Fibroblast of the aortic adventitia (primary cell): ENCODE data around the gene WDPCP. TPM values are rescaled to one million over a fixed set of nuclear protein-coding genes. Genes with fewer than 3 reads are reported as not detected.
"Not testable (repeated sequence)": the region's sequence is repeated elsewhere in the genome, so short reads cannot be mapped to it uniquely, and the experiment has no call there.

Experiments
- DNase-seq: peaks from one replicate; pipeline ENCODE4 v3.0.0-alpha.2; 2010; ENCODE audit warnings: low read depth
- H3K4me3 ChIP-seq: 2 replicates; pipeline ENCODE4 v1.5.1; 2011; ENCODE audit warnings: low read depth, mild to moderate bottlenecking, control low read depth, low read length, moderate library complexity
- CTCF ChIP-seq: IDR thresholded peaks from 2 replicates; pipeline ENCODE4 v1.5.1; 2011; ENCODE audit warnings: mild to moderate bottlenecking, low read length, control low read depth, inconsistent platforms; ENCODE audit not compliant: insufficient read depth
- total RNA-seq: library from RNA; depleted of rRNA; stranded (reverse); fragments of >200 nt; gene quantifications from 2 replicates; pipeline ENCODE4 v1.2.3, GENCODE V29; 2012; ENCODE audit warnings: low replicate concordance

The WDPCP gene
- total RNA-seq, 1 donor, result 12.4 TPM

DNA sequence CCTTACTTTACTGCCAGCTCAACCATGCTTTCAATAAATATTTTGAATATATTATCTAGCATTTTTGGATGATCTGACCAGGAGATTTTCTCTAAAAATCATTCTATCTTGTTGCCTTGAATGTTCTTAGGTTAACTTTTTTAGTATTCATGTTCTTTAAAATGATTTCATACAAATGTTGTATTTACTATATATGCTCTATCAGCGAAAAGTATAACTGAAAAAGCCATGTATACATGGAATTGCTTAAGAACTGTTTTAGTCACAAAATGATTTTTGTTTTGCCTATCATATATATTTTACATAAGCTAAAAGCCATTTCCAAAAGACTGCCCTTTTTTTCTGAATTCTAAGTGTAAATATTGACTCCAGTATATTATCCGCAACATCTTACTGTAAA is 213.9 kb downstream of the WDPCP start:
- TF ChIP-seq CTCF, result no peak
- no peak overlapping the region for H3K4me3 ChIP-seq
- DNase-seq, result no peak

DNA sequence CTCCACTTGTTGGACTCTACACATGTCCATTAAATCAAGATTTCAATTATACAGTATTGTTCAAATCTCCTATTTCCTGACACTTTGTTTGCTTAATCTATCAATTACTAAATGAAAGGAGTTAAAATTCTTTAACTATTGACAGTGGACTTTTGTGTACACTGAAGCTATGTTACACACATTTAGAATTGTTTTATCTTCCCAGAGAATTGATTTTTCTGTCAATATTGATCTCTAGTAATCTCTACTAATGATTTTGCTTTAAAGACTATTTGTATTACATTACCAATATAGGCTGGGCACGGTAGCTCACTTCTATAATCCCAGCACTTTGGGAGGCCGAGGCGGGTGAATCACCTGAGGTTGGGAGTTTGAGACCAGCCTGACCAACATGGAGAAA is 215.7 kb downstream of the WDPCP start:
- TF ChIP-seq CTCF, result no peak
- no peak for DNase-seq

DNA sequence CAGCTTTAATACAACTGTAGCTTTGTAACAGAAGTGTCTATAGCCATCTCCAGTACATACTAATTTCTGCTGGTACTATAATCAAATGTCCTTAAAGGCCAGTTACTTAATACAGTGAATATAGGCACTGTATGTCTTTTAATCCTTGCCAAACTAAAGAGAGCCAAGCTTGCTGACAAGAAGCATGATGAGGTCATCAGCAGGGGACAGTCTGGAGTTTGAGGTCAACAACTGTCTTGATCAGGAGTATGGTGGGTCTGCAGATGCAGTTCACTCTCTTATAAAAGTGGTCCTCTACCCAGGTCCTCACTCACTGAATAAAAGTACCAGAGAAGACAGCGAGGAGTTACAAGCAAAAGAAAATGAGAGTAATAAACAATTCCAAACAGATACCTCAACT is 219.1 kb downstream of the WDPCP start:
- no peak for TF ChIP-seq CTCF
- H3K4me3 ChIP-seq, result no peak overlapping the region
- no peak for DNase-seq

More for the DNA sequence above, 215.7 kb downstream of the WDPCP start:
- H3K4me3 ChIP-seq, result no peak overlapping the region

- TF ChIP-seq CTCF, result no peak
- DNase-seq, result no peak
- no peak overlapping the region for H3K4me3 ChIP-seq
Measured at GRCh38 chr2:63364866-63365265, 223.4 kb downstream of the WDPCP start.

DNA sequence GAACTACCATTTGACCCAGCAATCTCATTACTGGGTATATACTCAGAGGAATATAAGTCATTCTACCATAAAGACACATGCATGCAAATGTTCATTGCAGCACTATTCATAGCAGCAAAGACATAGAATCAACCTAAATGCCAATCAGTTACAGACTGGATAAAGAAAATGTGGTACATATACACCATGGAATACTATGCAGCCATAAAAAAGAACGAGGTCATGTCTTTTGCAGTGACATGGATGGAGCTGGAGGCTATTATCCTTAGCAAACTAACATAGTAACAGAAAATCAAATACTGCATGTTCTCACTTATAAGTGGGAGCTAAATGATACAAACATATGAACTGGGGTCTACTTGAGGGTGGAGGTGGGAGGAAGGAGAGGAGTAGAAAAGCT is 230.6 kb downstream of the WDPCP start:
- H3K4me3 ChIP-seq, DNase-seq: not testable (repeated sequence)

- no peak for DNase-seq
- no peak overlapping the region for H3K4me3 ChIP-seq
- no peak for TF ChIP-seq CTCF
Measured at GRCh38 chr2:63347361-63347760, 240.9 kb downstream of the WDPCP start.

DNA sequence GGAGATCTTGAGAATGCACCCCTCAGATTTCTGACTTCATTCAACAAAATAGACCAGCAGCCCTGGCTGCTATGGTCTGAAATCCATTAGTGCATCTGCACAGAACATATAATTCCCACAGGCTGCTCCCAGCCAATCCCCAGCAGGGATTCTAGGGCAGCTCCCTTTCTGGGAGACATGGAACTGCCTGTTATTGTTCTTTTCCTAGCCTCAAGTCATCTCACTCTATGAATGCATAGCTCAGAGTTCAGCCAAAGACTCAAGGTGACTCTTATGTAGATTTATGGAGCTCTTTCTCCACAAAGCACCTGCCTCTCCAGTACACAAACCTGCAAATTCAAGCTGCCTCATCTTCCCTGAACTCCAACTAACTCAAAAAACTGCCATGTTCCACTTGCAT is 241.9 kb downstream of the WDPCP start:
- DNase-seq, result no peak
- no peak overlapping the region for H3K4me3 ChIP-seq
- TF ChIP-seq CTCF, result no peak
